ENCODE data around the gene JAM2. TPM values are rescaled to one million over a fixed set of nuclear protein-coding genes. Genes with fewer than 3 reads are reported as not detected.

Gene JAM2
- total RNA-seq, 1 donor from 2014 or later, result 6.1 TPM

DNA sequence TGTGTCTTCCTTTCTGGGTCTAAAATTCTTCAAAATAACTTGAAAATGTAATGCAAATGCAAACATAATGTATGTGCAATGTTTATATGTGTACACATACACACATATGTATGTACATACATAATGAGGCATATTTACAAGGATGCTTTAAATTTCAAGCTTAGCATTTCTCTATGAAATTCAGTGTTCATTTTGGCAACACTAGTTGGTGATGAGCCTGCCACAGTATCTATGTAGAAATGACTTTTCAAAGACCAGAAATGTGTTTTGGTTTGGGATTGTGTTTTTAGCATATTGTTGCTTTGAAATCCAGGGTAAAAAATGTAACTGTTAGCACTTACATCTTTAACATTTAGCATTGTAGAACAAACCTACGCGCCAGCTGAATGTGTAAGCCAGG lies 105.8 kb downstream of the JAM2 start:
- Mint-ChIP-seq H3K4me1 (ENCODE audit: unreplicated experiment) (no peaks in the 10 kb centered on the region), H3K27me3 (ENCODE audit: unreplicated experiment) (no peaks in the 10 kb centered on the region), H3K4me3 (ENCODE audit: unreplicated experiment) (no peak overlapping the region), H3K36me3 (ENCODE audit: unreplicated experiment) (peaks cover 25% of the 10 kb centered on the region), H3K9me3 (ENCODE audit: unreplicated experiment) (no peaks in the 10 kb centered on the region), H3K27ac (ENCODE audit: unreplicated experiment) (no peak overlapping the region)
- TF ChIP-seq, protein P1, sequence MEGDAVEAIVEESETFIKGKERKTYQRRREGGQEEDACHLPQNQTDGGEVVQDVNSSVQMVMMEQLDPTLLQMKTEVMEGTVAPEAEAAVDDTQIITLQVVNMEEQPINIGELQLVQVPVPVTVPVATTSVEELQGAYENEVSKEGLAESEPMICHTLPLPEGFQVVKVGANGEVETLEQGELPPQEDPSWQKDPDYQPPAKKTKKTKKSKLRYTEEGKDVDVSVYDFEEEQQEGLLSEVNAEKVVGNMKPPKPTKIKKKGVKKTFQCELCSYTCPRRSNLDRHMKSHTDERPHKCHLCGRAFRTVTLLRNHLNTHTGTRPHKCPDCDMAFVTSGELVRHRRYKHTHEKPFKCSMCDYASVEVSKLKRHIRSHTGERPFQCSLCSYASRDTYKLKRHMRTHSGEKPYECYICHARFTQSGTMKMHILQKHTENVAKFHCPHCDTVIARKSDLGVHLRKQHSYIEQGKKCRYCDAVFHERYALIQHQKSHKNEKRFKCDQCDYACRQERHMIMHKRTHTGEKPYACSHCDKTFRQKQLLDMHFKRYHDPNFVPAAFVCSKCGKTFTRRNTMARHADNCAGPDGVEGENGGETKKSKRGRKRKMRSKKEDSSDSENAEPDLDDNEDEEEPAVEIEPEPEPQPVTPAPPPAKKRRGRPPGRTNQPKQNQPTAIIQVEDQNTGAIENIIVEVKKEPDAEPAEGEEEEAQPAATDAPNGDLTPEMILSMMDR (IDR thresholded peaks at IDR 0.05), result no peak
- no peak for DNase-seq (ENCODE audit: extremely low spot score, unreplicated experiment)

DNA sequence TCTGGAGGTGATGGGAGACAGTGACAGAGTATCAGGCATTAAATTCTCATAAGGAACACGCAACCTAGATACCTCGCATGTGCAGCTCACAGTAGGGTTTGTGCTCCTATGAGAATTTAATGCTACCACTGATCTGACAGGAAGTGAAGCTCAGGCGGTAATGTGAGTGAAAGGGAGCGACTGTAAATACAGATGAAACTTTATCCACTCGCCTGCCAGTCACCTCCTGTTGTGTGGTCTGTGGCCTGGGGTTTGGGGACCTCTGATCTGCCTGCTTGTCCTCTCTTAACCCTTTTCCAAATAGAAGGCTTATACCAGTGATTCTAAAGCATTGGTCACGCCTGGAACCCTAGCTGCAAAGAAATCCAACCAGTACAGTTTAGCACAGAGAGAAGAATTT lies 111.0 kb downstream of the JAM2 start:
- Mint-ChIP-seq H3K27me3 (ENCODE audit: unreplicated experiment) (no peaks in the 10 kb centered on the region), H3K36me3 (ENCODE audit: unreplicated experiment) (peaks cover 37% of the 10 kb centered on the region), H3K4me3 (ENCODE audit: unreplicated experiment) (no peak overlapping the region), H3K9me3 (ENCODE audit: unreplicated experiment) (no peaks in the 10 kb centered on the region), H3K4me1 (ENCODE audit: unreplicated experiment) (peaks cover 19% of the 10 kb centered on the region), H3K27ac (ENCODE audit: unreplicated experiment) (peak overlapping the region; percentile 83)
- TF ChIP-seq, protein P1 (IDR thresholded peaks at IDR 0.05), result no peak
- DNase-seq (ENCODE audit: extremely low spot score, unreplicated experiment), result no peak

DNA sequence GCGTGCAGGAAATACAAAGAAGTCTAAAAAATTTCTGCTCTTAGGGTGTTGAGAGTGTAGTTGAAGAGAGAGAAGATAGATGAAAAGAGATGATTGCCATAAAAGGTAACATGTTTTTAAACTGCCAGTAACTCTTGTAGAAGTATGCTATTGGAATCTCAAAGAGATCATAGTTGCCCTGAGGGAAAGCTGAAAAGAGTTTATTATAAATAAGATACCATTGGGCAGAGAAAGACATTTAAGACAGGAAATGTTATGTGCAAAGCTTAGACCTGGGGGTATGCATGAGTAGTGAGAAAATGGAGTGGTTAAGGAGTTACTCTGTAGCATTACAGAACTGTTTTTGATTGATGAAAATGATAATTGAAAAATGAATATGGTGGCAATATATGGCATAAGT lies 113.4 kb downstream of the JAM2 start:
- peaks cover 28% of the 10 kb centered on the region for H3K4me1 Mint-ChIP-seq (ENCODE audit: unreplicated experiment)
- H3K27ac Mint-ChIP-seq (ENCODE audit: unreplicated experiment), result peak overlapping the region; percentile 66
- no peaks in the 10 kb centered on the region for H3K9me3 Mint-ChIP-seq (ENCODE audit: unreplicated experiment)
- H3K36me3 Mint-ChIP-seq (ENCODE audit: unreplicated experiment), result peaks cover 40% of the 10 kb centered on the region
- TF ChIP-seq, protein P1 (IDR thresholded peaks at IDR 0.05), result no peak
- no peaks in the 10 kb centered on the region for H3K27me3 Mint-ChIP-seq (ENCODE audit: unreplicated experiment)
- no peak overlapping the region for H3K4me3 Mint-ChIP-seq (ENCODE audit: unreplicated experiment)
- DNase-seq (ENCODE audit: extremely low spot score, unreplicated experiment), result no peak

DNA sequence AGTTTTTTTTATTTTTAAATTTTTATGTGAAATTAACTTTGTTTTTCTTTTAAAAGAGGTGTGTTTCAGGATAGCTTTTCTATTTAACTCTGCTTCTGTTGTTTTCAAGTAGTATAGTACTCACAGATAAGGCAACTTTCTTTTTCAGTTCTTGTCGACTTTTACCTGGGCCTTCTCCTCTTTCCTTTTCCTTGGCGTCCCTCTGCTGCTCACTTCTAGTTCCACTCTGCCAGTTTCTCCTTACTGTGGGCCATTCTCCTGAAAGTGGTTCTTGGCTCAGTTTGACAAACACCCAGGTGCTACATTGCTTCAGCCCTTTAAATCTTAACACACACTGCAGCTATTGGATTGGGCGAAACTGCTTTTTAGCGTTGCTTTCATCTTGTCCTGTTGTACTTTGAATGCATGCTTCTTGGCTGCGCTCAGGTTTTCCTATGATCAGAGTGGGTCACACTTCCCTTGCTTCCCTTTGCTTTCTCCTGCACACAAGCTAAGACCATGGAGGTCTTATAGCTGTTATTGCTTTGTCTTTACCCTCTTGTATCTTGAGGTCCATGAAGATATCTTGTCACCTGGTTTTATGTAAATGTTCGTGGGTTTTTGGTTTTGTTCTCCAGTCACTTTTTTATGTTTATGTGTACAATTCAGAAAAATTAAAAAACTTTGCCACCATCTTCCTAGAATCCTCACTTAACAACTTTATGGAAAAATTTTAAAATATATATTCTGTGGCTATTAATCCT lies 117.3 kb downstream of the JAM2 start:
- H3K27me3 Mint-ChIP-seq (ENCODE audit: unreplicated experiment), result no peaks in the 10 kb centered on the region
- TF ChIP-seq, protein P1 (IDR thresholded peaks at IDR 0.05), result no peak
- no peaks in the 10 kb centered on the region for H3K9me3 Mint-ChIP-seq (ENCODE audit: unreplicated experiment)
- H3K27ac Mint-ChIP-seq (ENCODE audit: unreplicated experiment), result no peak overlapping the region
- peaks cover 54% of the 10 kb centered on the region for H3K36me3 Mint-ChIP-seq (ENCODE audit: unreplicated experiment)
- H3K4me1 Mint-ChIP-seq (ENCODE audit: unreplicated experiment), result peaks cover 26% of the 10 kb centered on the region
- no peak overlapping the region for H3K4me3 Mint-ChIP-seq (ENCODE audit: unreplicated experiment)
- no peak for DNase-seq (ENCODE audit: extremely low spot score, unreplicated experiment)

DNA sequence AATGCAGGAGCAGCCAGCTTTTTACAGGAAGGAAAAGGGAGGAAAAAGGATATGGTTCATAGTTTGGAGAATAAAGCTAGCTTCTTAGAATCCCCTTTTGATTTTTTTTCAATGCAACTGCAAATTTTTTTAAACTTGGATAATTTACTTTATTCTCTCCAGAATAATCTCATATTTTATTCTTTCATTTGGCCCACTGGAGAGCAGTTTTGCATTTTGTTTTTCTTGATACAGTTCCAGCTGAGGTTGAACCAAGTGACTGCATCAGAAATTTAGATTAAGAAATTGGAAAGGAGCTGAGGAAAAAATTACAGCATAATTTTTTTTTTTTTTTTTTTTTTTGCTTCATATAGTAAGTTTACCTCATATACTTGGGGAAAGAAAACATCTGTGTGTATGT lies 118.5 kb downstream of the JAM2 start:
- H3K27me3 Mint-ChIP-seq (ENCODE audit: unreplicated experiment), result no peaks in the 10 kb centered on the region
- no peak overlapping the region for H3K4me3 Mint-ChIP-seq (ENCODE audit: unreplicated experiment)
- DNase-seq (ENCODE audit: extremely low spot score, unreplicated experiment), result no peak
- peaks cover 18% of the 10 kb centered on the region for H3K4me1 Mint-ChIP-seq (ENCODE audit: unreplicated experiment)
- H3K36me3 Mint-ChIP-seq (ENCODE audit: unreplicated experiment), result peaks cover 55% of the 10 kb centered on the region
- no peak overlapping the region for H3K27ac Mint-ChIP-seq (ENCODE audit: unreplicated experiment)
- TF ChIP-seq, protein P1 (IDR thresholded peaks at IDR 0.05), result no peak
- no peaks in the 10 kb centered on the region for H3K9me3 Mint-ChIP-seq (ENCODE audit: unreplicated experiment)
